MG63 (cell line): ENCODE results near the gene DNLZ. TPM values are rescaled to one million over a fixed set of nuclear protein-coding genes. Genes with fewer than 3 reads are reported as not detected.
"Not testable (repeated sequence)": the region's sequence is repeated elsewhere in the genome, so short reads cannot be mapped to it uniquely, and the experiment has no call there.

Source experiments
- DNase-seq: peaks from one replicate; pipeline ENCODE4 v3.0.0-alpha.2; 2020
- H3K27me3 ChIP-seq: fragments of 250-450 bp; sonication (Bioruptor Pico); 2 replicates; pipeline ENCODE4 v1.5.1; 2020; ENCODE audit warnings: mild to moderate bottlenecking, moderate library complexity
- H3K36me3 ChIP-seq: fragments of 250-450 bp; sonication (Bioruptor Pico); 2 replicates; pipeline ENCODE4 v1.5.1; 2020; ENCODE audit warnings: mild to moderate bottlenecking, moderate library complexity
- H3K4me3 ChIP-seq: fragments of 250-450 bp; sonication (Bioruptor Pico); 2 replicates; pipeline ENCODE4 v1.5.1; 2020; ENCODE audit warnings: mild to moderate bottlenecking, moderate library complexity
- H3K9me3 ChIP-seq: fragments of 250-450 bp; sonication (Bioruptor Pico); 2 replicates; pipeline ENCODE4 v1.5.1; 2020; ENCODE audit warnings: mild to moderate bottlenecking, moderate library complexity
- total RNA-seq: library from RNA; depleted of rRNA; stranded (reverse); fragments of >200 nt; shearing (Covaris generic); gene quantifications from 2 replicates; pipeline ENCODE4 v1.2.3, GENCODE V29; 2014; ENCODE audit warnings: low replicate concordance; rRNA removed

Gene DNLZ
- total RNA-seq = 15.2 and 47.9 TPM in 2 replicates

DNA sequence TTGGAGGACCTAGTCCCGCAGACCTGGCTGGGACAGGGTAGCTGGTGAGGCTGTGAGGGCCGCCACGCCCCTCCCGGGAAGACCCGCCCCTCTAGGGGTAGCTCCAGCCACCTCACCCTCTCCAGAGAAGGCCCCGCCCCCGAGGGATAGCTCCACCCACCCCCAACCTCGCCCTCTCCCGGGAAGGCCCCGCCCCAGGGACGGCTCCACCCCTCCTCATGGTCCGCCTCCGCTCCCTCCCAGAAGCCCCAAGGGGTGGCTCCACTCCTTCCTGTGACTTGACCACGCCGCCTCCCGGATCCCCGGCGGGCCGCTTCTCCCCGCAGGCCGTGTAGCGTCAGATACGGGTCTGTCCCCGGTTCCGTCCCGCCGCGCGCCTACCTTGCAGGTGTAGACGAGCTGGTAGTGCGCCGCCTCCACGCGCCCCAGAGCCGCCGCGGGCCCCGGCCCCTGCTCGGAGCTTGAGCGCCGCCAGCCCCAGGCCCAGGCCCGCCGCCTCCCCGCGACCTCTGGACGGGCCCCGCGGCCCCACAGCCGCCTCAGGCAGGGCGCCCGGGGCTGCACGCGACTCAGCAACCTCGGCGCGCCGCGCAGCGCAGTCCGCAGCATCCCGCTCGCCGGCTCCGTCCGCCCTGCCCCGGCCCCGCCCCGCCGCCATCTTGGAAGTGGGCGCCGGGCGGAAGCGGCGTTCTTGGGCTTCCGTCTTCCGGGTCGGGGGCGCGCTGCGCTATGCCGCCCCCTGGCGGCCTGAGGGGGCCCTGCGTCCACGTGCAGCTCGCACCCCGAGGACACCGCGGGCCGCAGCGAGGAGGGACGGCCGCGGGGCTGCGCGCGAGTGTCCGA is at the start of gene DNLZ:
DNLZ (minus strand) TSS at position 639 of the 843 bp plus-strand sequence; CDS start at position 609, 30 bp downstream.
- DNase-seq = peak; percentile 92
- H3K27me3 ChIP-seq = no peaks in the 10 kb centered on the region
- H3K36me3 ChIP-seq = peaks cover 6% of the 10 kb centered on the region
- no peaks in the 10 kb centered on the region for H3K9me3 ChIP-seq
- peak within 1 kb of the TSS; percentile 68 for H3K4me3 ChIP-seq

DNA sequence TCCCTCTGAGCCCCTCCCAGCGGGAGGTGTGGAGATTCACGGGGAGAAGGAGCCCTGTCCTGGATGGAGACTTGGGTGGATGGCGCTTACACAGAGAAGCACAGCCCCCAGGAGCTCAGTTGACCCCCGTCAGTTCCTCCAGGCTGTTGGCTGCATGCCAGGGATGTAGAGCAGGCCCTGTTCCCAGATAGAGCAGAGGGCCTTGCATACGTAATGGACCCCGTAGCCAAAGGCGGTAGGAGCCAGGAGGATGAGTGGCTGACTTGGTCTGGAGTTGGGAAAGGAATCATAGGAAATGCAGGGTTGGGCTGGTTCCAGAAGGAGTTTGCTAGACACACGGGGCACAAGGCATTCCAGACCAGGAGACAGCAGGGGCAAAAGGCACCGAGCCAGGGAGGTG is 49.4 kb upstream of the DNLZ start:
- Histone ChIP-seq H3K4me3 (no peak overlapping the region), H3K36me3 (peaks cover 81% of the 10 kb centered on the region), H3K9me3 (no peaks in the 10 kb centered on the region), H3K27me3 (no peaks in the 10 kb centered on the region)
- no peak for DNase-seq

DNA sequence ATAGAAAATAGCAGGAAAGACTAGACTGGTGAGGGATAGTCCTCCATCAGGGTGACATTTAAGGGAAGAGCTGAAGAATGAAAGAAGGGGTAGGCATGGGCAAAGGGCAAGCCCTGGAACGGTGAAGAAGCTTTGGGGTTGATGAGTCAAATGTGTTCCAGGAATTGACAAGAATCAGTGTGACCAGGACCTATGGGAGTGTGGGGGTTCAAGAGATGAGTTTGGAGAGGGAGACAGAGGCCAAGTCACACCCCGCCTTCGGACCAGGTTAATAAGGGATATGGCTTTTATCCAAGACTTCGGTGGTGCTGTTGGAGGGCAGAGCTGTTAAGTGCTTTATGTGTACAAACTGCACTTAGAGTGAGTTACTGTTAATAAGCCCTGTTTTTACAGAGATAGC is 47.8 kb upstream of the DNLZ start:
- Histone ChIP-seq H3K9me3 (no peaks in the 10 kb centered on the region), H3K36me3 (peaks cover 77% of the 10 kb centered on the region), H3K4me3 (peak overlapping the region; percentile 99)

DNA sequence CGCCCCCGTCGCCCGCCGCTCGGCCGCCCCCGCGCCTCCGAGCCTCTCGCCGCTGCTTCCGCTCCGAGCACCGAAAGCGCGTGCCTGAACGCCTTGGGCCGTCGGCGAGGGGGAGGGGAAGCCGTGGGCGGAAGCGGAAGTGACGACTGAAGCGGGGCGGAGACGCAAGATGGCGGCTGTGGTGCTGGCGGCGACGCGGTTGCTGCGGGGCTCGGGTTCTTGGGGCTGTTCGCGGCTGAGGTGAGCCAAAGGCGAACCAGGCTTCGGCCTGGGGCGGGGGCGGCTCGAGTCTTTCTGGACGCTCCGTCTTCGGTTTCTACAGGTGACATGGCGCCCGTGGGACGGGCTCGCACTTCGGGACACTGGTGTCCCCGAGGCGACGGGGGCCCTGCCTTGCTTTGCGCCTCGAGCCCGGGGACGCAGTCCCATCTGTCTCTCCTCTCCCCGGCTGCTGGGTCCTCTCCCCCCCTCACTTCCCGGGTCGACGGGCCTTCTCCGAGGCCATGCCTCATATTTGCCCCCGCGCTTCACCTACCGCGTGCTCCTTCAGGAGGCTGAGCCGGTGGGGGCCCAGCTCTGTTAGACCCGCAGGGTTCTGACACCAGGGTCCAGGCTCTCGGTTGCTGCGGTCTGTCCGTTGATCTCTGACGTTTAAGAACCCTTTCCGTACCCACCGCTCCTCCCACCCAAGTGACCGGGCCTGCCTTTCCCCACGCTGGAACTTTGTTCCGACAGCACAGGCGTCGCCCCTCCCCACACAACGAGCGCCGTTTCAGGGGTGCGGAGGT is 47.1 kb upstream of the DNLZ start, which contains the start of the genes ENTR1 and PMPCA:
ENTR1 (minus strand) TSS at position 115 of the 788 bp plus-strand sequence. CDS start 217 bp downstream, outside the sequence.
PMPCA (plus strand) TSS at position 159 of the 788 bp plus-strand sequence; CDS start at position 170, 11 bp downstream.
- Histone ChIP-seq H3K36me3 (peaks cover 77% of the 10 kb centered on the region), H3K27me3 (no peaks in the 10 kb centered on the region), H3K4me3 (peak within 1 kb of the TSS; percentile 99), H3K9me3 (no peaks in the 10 kb centered on the region)
- DNase-seq = peak; percentile 88

More for the DNA sequence above, 47.8 kb upstream of the DNLZ start:
- no peak for DNase-seq
- no peaks in the 10 kb centered on the region for H3K27me3 ChIP-seq

DNA sequence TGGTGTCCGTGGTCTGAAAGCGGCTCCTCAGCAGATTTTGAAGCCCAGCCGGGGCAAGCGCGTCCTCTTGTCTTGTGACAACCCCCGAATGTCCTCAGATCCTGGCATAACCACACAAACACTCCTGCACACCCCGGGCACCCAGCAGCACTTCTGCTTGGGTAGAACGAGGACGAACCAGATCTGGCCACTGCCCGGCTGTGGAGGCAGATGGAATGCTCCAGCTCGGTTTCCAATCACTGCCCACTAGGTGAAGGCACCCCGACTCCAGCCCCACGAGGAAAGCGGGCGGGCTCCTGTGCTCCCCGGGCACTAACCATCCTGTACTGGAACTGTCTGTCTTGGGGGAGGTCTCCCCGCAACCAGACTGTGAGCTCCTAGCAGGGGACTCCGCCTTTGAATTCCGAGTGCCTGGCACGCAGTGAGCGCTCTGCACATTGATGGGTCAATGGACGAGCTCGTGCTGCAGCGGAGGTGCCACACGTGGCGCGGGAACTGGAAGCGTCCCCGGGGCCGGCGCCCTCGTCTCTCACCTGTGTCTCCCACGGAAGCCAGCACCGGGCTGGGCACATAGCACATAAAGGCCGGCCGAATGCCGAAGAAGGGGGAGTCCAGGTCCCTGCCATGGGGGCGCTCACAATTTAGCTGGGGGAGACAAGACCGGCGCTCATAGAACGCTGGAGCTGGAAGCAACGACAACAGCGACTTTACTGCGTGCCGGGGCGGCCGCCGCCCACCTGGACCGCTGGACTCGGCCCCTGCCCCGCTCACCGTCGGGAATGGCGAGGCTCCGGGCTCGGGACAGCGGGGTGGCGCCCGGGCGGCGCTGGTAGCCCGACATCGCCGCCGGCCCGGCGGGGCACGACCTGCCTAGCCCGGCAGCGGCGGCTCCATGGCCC is 46.3 kb upstream of the DNLZ start:
- Histone ChIP-seq H3K27me3 (no peaks in the 10 kb centered on the region), H3K36me3 (peaks cover 77% of the 10 kb centered on the region), H3K9me3 (no peaks in the 10 kb centered on the region), H3K4me3 (peak overlapping the region; percentile 99)
- DNase-seq = peak; percentile 52

DNA sequence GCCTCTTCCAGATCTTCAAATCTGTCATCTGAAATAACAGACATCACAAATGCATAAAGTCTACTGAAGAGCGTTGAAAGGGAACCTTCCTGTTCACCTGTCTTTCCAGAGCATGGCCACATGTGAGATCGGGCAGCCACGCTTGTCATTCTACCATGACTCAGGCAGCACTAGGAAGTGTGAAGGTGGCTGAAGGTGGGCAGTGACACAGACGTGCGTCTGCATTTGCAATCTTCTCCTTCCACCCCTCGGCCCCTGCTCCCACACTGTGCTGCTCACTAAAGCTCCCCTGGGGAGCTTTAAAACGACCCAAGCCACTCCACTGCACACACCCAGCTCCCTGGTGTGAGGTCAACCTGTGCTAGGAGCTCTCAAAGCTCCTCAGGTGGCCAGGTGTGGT is 44.4 kb upstream of the DNLZ start:
- Histone ChIP-seq H3K4me3 (no peak overlapping the region), H3K9me3 (no peaks in the 10 kb centered on the region), H3K36me3 (peaks cover 67% of the 10 kb centered on the region), H3K27me3 (no peaks in the 10 kb centered on the region)
- no peak for DNase-seq

DNA sequence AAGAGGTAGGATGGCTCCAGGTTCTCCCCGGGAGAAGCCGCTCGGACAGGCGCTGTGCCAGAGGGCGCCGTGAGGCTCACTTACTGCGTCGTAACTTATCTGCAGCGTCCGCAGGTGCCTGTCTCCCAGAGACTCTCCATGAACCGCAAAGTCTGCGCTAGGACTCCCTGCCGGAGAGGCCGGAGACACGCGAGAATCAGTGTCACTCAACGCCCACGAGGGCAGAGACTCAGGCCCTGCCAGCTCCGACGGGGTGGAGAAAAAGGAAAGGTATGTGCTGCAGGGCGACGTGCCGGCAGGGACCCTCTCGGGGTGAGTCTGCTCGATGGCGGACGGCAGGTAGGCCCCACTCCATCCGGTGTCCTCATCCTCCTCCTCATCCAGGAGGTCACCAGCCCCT is 43.5 kb upstream of the DNLZ start:
- H3K36me3 ChIP-seq = peaks cover 60% of the 10 kb centered on the region

DNA sequence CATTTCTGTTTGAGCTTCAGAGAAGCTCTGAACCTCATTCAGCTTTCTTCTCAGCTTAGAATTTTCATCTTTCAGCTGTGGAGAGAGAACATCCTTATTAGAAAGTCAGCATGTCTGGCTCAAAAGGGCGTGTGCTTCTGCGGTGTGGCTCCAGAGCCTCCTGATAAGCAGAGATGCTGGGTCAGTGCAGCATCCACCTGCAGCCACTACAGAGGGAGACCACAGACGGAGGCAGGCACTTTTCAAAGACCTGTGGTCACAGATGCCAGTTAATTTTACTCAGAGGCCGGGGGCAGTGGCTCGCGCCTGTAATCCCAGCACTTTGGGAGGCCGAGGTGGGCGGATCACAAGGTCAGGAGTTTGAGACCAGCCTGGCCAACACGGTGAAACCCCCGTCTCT is 42.4 kb upstream of the DNLZ start:
- peaks cover 58% of the 10 kb centered on the region for H3K36me3 ChIP-seq
- H3K4me3 ChIP-seq, H3K27me3 ChIP-seq, DNase-seq, H3K9me3 ChIP-seq: not testable (repeated sequence)

More for the DNA sequence above, 43.5 kb upstream of the DNLZ start:
- H3K4me3 ChIP-seq, DNase-seq, H3K9me3 ChIP-seq, H3K27me3 ChIP-seq: not testable (repeated sequence)

DNA sequence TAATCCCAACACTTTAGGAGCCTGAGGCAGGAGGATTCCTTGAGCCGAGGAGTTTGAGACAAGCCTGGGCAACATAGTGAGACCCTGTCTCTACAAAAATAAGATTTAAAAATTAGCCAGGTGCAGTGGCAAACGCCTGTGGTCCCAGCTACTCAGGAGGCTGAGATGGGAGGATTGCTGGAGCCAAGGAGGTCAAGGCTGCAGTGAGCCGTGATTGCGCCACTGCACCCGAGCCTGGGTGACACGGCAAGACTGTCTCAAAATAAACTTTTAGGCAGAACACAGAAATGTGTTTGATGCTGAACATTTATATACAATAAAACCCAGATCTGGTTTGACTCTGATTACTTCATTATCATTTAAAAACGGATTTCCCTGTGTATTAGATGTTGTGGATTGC is 41.9 kb upstream of the DNLZ start:
- H3K36me3 ChIP-seq = peaks cover 54% of the 10 kb centered on the region
- H3K4me3 ChIP-seq = no peak overlapping the region
- no peak for DNase-seq
- H3K27me3 ChIP-seq = no peaks in the 10 kb centered on the region
- no peaks in the 10 kb centered on the region for H3K9me3 ChIP-seq

DNA sequence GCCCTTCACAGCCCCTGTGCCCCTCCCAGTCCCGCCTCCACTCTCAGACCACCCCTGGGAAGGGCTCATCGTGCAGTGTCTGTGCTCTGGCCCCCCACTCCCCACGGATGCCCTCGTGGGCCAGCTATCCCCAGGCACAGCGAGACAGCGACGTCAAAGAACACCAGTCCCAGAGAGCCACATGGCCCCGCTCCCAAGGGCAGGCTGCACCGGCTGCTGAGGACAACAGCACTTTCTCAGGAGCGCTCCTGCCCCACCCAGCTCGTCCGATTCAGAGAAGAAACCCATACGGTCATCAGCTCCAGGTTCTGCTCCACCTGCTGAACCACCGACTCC is 41.2 kb upstream of the DNLZ start:
- H3K36me3 ChIP-seq = peaks cover 54% of the 10 kb centered on the region
- DNase-seq = no peak
- H3K4me3 ChIP-seq = no peak overlapping the region
- no peaks in the 10 kb centered on the region for H3K9me3 ChIP-seq
- no peaks in the 10 kb centered on the region for H3K27me3 ChIP-seq

DNA sequence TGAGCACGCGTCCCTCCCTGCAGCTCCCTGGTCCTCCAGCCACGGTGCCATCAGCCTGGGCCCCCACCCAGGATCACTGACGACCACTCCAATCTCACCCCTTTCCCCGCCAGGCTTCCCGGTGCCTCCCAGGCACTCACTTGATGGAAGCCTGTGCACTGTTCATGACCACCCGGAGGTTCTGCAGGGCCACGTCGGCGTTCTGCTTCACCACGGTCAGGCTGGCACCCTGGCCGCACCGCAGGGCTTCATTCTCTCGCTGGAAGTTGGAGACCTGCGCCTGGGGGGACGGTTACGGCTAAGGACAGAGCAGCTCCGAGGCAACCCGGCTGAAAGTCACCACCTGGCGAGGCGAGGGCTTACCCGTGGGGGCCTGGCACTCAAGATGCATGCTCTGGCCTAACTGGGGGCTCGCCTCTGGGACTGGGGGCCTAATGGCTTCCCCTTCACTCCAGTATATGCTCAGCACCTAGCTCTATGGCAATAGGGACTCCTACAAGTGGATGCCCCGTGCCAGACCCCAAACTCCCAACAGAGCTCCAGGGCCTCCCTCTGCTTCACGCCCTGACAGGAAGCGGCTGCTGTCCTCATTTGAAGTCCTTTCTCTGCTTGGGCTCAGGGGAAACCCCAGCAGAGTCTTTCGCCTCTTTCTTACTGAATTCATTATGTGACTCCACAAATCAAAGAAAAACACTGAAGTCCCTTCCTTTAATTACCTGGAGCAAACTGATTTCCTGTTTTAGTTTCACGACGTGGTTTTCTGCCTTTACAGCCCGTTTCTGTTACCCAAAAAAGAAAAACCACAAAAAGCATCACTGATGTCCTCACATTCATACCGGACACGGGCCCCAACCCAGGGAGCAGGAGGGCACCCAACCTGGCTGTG is 40.6 kb upstream of the DNLZ start:
- Histone ChIP-seq H3K27me3 (no peaks in the 10 kb centered on the region), H3K9me3 (no peaks in the 10 kb centered on the region), H3K4me3 (no peak overlapping the region), H3K36me3 (peaks cover 48% of the 10 kb centered on the region)
- DNase-seq = no peak

DNA sequence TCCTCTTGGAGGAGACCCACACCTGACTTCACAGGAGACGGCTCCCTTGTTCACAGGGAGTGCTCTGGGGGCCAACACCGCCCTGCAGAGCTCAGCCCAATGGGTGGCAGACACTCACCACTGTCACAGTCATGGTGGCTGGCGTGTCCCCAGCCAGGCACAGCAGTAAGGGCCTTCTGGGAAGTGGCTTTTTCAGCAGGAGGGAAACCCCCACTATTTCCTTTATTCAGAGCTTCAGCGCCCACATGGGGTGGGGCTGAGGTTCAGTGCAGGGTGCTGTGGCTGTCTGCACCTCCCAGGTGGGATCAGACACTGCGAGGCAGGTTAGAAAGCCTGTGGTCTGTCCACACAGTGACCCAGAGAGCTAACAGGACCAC is 40.0 kb upstream of the DNLZ start:
- no peak overlapping the region for H3K4me3 ChIP-seq
- no peaks in the 10 kb centered on the region for H3K9me3 ChIP-seq
- H3K27me3 ChIP-seq = no peaks in the 10 kb centered on the region
- DNase-seq = no peak
- H3K36me3 ChIP-seq = peaks cover 46% of the 10 kb centered on the region

DNA sequence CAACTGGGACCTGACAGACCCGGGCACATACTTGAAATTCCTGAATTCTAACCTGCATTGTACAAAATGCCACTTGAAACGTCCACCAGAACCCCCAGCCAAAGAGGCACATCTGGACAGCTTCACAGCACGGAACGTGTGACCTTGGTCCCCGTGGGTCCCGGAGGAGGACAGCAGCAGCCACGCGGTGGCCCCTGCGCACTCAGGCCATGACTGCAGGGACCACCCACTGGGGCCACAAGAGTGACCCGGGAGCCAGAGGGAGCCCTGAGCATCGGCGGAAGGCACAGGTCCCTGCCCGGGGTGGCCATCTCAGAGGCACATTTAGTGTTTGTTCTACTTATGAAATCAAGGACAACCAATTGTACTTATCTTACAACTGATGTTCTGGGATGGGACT is 38.5 kb upstream of the DNLZ start:
- Histone ChIP-seq H3K27me3 (no peaks in the 10 kb centered on the region), H3K36me3 (peaks cover 48% of the 10 kb centered on the region), H3K9me3 (no peaks in the 10 kb centered on the region), H3K4me3 (no peak overlapping the region)
- DNase-seq = no peak

DNA sequence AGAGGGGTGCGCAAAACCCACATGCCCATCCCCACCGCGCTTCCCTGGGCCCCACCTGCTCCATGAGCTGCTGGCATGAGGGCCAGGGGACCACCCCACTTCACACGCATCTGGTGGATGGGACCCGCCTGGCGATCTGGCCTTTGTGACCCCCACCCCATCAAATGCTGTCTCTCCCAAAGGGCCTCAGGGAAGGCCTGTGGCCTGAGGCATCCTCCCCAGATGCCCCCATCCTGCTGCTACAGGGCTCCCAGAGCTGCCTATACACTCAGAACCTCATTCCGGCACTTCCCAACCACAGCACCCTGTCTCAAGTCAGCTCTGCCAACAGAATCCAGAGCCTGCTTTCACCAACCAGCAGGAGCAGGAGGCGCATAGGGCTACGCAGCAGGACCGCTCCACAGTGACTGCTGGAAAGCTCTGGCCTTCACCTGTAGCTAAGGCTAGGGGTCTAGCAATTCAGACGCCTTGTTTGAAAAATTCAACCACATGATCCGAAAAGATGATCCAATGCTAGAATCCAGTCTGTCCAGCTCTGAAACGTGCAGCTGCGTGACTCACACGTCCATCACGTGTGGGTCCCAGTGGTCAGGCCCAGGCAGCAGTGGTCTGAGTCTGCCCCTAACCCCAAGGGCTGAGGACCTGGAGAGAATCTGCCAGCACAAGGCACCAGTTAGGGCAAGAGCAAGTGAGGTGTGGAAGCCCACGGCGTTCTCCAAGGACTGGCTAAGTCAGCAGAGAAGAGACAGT is 37.8 kb upstream of the DNLZ start:
- Histone ChIP-seq H3K36me3 (peaks cover 50% of the 10 kb centered on the region), H3K4me3 (no peak overlapping the region), H3K27me3 (no peaks in the 10 kb centered on the region), H3K9me3 (no peaks in the 10 kb centered on the region)
- DNase-seq = no peak
